ENCODE data around the gene CHKA.

- TF ChIP-seq YY1 (IDR thresholded peaks at IDR 0.05; ENCODE audit: insufficient read depth, insufficient read length) (no peak), ZNF274 (IDR thresholded peaks at IDR 0.05; ENCODE audit: low read depth, low read length) (no peak), SUZ12 (IDR thresholded peaks at IDR 0.05; ENCODE audit: extremely low read depth, insufficient read depth, insufficient read length) (no peak)
These were observed 31.5 kb downstream of the CHKA start for GRCh38 chr11:68089679-68090078.
